Left lobe of liver (tissue), 2 donors: ENCODE measurements around the gene PTH2R. TPM values are rescaled to one million over a fixed set of nuclear protein-coding genes. Genes with fewer than 3 reads are reported as not detected.
"Not testable (repeated sequence)": the region's sequence is repeated elsewhere in the genome, so short reads cannot be mapped to it uniquely, and the experiment has no call there.

Experiments used
- ATAC-seq: fragments of 200-7000 bp; cut with Tn5 transposase; one replicate; pipeline ENCODE4 v1.9.1; 2020; ENCODE audit warnings: mild to moderate bottlenecking, moderate library complexity
- DNase-seq: peaks from one replicate; pipeline ENCODE4 v3.0.0-alpha.2; 2020; ENCODE audit warnings: low spot score
- total RNA-seq: library from RNA; stranded (reverse); gene quantifications from one replicate; pipeline ENCODE4 v1.2.1, GENCODE V29; 2021
- donor health status: DM: no; HTN: no; CAD: no; lungs with moderate emphysema.
- donor health status: DM: no; HTN: yes; CAD: no.

Gene PTH2R
- total RNA-seq, result 0.18 TPM

- ATAC-seq, result peak; percentile 31
- DNase-seq, result no peak
Measured at GRCh38 chr2:208406474-208407451, at the start of gene PTH2R. Gene PTH2R, plus strand, starts transcription at chr2:208406792. Its CDS starts 252 bp downstream, at chr2:208407044.

- no peak for ATAC-seq
- no peak for DNase-seq
Measured at GRCh38 chr2:208356846-208357574, 49.6 kb upstream of the PTH2R start.

GRCh38 chr2:208358758-208359631 is 47.6 kb upstream of the PTH2R start:
- DNase-seq, result peak; percentile 50

GRCh38 chr2:208359632-208359986 is 47.0 kb upstream of the PTH2R start:
- peak; percentile 8 for ATAC-seq
- DNase-seq, result peak; percentile 48

More at GRCh38 chr2:208358758-208359631, 47.6 kb upstream of the PTH2R start:
- peak; percentile 52 for ATAC-seq

GRCh38 chr2:208360259-208361076 is 46.1 kb upstream of the PTH2R start:
- DNase-seq (no peak), ATAC-seq (no peak)

GRCh38 chr2:208361077-208361441 is 45.5 kb upstream of the PTH2R start:
- ATAC-seq, result no peak

GRCh38 chr2:208363485-208363884 is 43.1 kb upstream of the PTH2R start:
- DNase-seq (no peak), ATAC-seq (no peak)

More at GRCh38 chr2:208361077-208361441, 45.5 kb upstream of the PTH2R start:
- no peak for DNase-seq

- no peak for ATAC-seq
- DNase-seq, result no peak
Measured at GRCh38 chr2:208366215-208367127, 40.1 kb upstream of the PTH2R start.

GRCh38 chr2:208369091-208369490 is 37.5 kb upstream of the PTH2R start:
- ATAC-seq, result peak; percentile 75
- DNase-seq, result peak; percentile 54

- no peak for DNase-seq
- no peak for ATAC-seq
Measured at GRCh38 chr2:208370881-208371633, 35.5 kb upstream of the PTH2R start.

GRCh38 chr2:208371634-208371935 is 35.0 kb upstream of the PTH2R start:
- DNase-seq (no peak), ATAC-seq (no peak)

GRCh38 chr2:208373460-208374089 is 33.0 kb upstream of the PTH2R start:
- DNase-seq (peak; percentile 47), ATAC-seq (peak; percentile 70)

- ATAC-seq (no peak), DNase-seq (no peak)
Measured at GRCh38 chr2:208375491-208376068, 31.0 kb upstream of the PTH2R start.

GRCh38 chr2:208377344-208377860 is 29.2 kb upstream of the PTH2R start:
- not testable (repeated sequence) for ATAC-seq, DNase-seq

- ATAC-seq (no peak), DNase-seq (no peak)
Measured at GRCh38 chr2:208379192-208379591, 27.4 kb upstream of the PTH2R start.

GRCh38 chr2:208384637-208385036 is 22.0 kb upstream of the PTH2R start:
- DNase-seq (no peak), ATAC-seq (no peak)

- ATAC-seq, result no peak
- no peak for DNase-seq
Measured at GRCh38 chr2:208386541-208386940, 20.1 kb upstream of the PTH2R start.
